Astrocyte (in vitro differentiated cells and primary cell): ENCODE results near the gene PXT1. TPM values are rescaled to one million over a fixed set of nuclear protein-coding genes. Genes with fewer than 3 reads are reported as not detected.

Source experiments
- DNase-seq: peaks from one replicate; pipeline ENCODE4 v3.0.0-alpha.2; 2010; ENCODE audit warnings: low read depth
- FAIRE-seq: peaks from 2 replicates; lab custom pipeline; 2011; peaks lifted over from hg19 to GRCh38; lab: Jason Lieb, UNC
- H2AFZ ChIP-seq: 2 replicates; pipeline ENCODE4 v1.6.0; 2012; ENCODE audit warnings: low read depth, low read length, inconsistent platforms
- H3K27ac ChIP-seq: 2 replicates; pipeline ENCODE4 v1.5.1; 2011; ENCODE audit warnings: low read depth, low read length, inconsistent platforms
- H3K27me3 ChIP-seq: 2 replicates; pipeline ENCODE4 v1.6.0; 2011; ENCODE audit warnings: low read length, inconsistent platforms; ENCODE audit not compliant: insufficient read depth
- H3K36me3 ChIP-seq: 2 replicates; pipeline ENCODE4 v1.5.1; 2011; ENCODE audit warnings: low read length, inconsistent platforms; ENCODE audit not compliant: insufficient read depth
- H3K4me1 ChIP-seq: 2 replicates; pipeline ENCODE4 v1.5.1; 2011; ENCODE audit warnings: low read length, inconsistent platforms; ENCODE audit not compliant: insufficient read depth
- H3K4me2 ChIP-seq: 2 replicates; pipeline ENCODE4 v1.6.0; 2012; ENCODE audit warnings: low read length, inconsistent platforms
- H3K4me3 ChIP-seq: 2 replicates; pipeline ENCODE4 v1.5.1; 2011; ENCODE audit warnings: low read depth, mild to moderate bottlenecking, low read length, inconsistent platforms; ENCODE audit not compliant: insufficient read depth
- H3K79me2 ChIP-seq: 2 replicates; pipeline ENCODE4 v1.6.0; 2012; ENCODE audit warnings: mild to moderate bottlenecking, low read length, inconsistent platforms; ENCODE audit not compliant: insufficient read depth
- H3K9ac ChIP-seq: 2 replicates; pipeline ENCODE4 v1.6.0; 2012; ENCODE audit warnings: mild to moderate bottlenecking, low read length, inconsistent platforms
- H3K9me3 ChIP-seq: 2 replicates; pipeline ENCODE4 v1.5.1; 2012; ENCODE audit warnings: low read depth, mild to moderate bottlenecking, low read length, inconsistent platforms; ENCODE audit not compliant: insufficient read depth
- H4K20me1 ChIP-seq: 2 replicates; pipeline ENCODE4 v1.6.0; 2012; ENCODE audit warnings: low read length, inconsistent platforms; ENCODE audit not compliant: insufficient read depth
- H3K27ac Mint-ChIP-seq: one replicate; pipeline ENCODE4 v1.8.0; 2021; ENCODE audit warnings: mild to moderate bottlenecking, mixed read lengths; ENCODE audit not compliant: unreplicated experiment
- H3K27me3 Mint-ChIP-seq: one replicate; pipeline ENCODE4 v1.8.0; 2021; ENCODE audit warnings: low read depth, mixed read lengths; ENCODE audit not compliant: unreplicated experiment
- H3K36me3 Mint-ChIP-seq: one replicate; pipeline ENCODE4 v1.8.0; 2021; ENCODE audit warnings: low read depth, mixed read lengths; ENCODE audit not compliant: unreplicated experiment
- H3K4me1 Mint-ChIP-seq: one replicate; pipeline ENCODE4 v1.8.0; 2021; ENCODE audit warnings: low read depth, mixed read lengths; ENCODE audit not compliant: unreplicated experiment
- H3K4me3 Mint-ChIP-seq: one replicate; pipeline ENCODE4 v1.8.0; 2021; ENCODE audit warnings: mild to moderate bottlenecking, moderate library complexity, mixed read lengths; ENCODE audit not compliant: unreplicated experiment
- H3K9me3 Mint-ChIP-seq: one replicate; pipeline ENCODE4 v1.8.0; 2021; ENCODE audit warnings: mild to moderate bottlenecking, mixed read lengths; ENCODE audit not compliant: unreplicated experiment
- CTCF ChIP-seq: IDR thresholded peaks from 2 replicates; pipeline ENCODE4 v1.5.1; 2011; ENCODE audit warnings: low read depth, mild to moderate bottlenecking, inconsistent platforms, low read length, moderate library complexity; ENCODE audit not compliant: insufficient read depth
- EZH2 ChIP-seq: IDR thresholded peaks from 2 replicates; pipeline ENCODE4 v1.6.1; 2012; ENCODE audit warnings: mild to moderate bottlenecking, low read length, inconsistent platforms; ENCODE audit not compliant: insufficient read depth
- total RNA-seq: library from RNA; stranded (reverse); gene quantifications from 2 replicates; pipeline ENCODE4 v1.2.1, GENCODE V29; 2021

Gene PXT1
- total RNA-seq, 1 donor from 2014 or later, result 0.09 TPM

DNA sequence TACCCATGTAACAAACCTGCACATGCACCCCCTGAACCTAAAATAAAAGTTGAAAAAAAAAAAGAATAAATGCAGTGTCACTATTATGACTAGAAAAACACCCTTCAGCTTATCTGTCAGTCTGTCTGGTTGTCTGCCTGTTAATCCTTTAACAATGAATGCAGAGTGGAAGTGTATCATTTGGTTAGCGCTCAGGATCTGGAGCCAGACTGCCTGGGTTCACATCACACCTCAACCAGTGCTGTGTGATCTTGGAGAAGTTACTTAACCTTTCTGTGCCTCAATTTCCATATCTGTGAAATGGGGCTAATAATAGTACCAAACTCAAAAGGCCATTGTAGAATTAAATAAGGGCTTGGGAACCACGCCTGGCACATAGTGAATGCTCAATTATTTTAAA lies 72.0 kb downstream of the PXT1 start:
- Histone ChIP-seq H3K9ac (no peak overlapping the region), H4K20me1 (no peaks in the 10 kb centered on the region), H3K79me2 (no peaks in the 10 kb centered on the region), H3K27me3 (peaks cover 7% of the 10 kb centered on the region), H3K4me1 (peaks cover 3% of the 10 kb centered on the region), H3K4me2 (no peak overlapping the region), H3K27ac (no peak overlapping the region), H3K9me3 (no peaks in the 10 kb centered on the region), H3K36me3 (no peaks in the 10 kb centered on the region), H2AFZ (no peak overlapping the region), H3K4me3 (no peak overlapping the region)
- peaks cover 6% of the 10 kb centered on the region for H3K4me1 Mint-ChIP-seq
- no peak for DNase-seq
- H3K9me3 Mint-ChIP-seq, result no peaks in the 10 kb centered on the region
- no peak overlapping the region for H3K27ac Mint-ChIP-seq
- no peak overlapping the region for H3K4me3 Mint-ChIP-seq
- H3K36me3 Mint-ChIP-seq, result peaks cover 6% of the 10 kb centered on the region
- peaks cover 30% of the 10 kb centered on the region for H3K27me3 Mint-ChIP-seq
- FAIRE-seq, result no peak
- TF ChIP-seq CTCF (no peak), EZH2 (no peak)

DNA sequence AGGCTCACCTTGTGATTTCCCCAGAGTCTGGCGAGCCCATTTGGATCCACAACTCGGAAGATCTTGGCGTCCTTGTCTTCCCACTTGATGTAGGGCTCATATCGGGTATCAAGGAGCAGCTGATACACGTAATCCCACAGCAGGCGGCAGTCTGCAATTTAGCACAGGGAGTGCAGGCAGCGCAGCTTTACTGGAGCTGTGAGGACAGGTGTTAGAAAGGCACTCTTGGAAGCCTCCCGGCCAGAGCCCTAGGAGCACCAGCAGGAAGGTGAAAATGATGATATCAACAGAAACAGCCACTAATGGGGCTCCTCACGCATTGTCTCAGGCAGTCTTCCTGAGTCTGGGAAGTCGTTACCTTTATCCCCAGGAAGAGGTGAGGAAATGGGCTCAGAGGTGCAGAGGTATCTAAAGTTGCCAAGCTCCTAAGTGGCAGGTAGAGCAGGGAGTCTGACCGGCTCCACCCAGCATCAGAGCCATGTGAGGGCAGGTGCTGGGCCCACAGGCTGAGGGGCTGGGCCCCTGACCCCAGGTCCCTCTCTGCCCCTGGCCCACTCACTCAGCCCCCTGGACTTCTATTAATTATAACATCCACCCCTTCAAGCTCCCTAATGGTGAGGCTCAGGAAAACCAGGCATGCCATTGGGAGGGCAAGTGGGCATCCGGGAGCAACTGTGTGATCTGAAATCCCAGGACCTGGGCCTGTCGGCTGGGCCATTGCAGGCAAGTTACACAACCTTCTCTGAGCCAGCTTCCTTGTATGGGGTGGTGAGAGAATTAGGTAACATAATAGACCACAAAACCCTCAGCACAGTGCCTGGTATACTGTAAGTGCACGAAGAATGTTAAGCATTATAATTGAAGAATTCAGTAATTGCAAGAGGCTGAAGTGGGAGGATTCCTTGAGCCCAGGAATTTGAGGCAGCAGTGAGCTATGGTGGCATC lies 73.5 kb downstream of the PXT1 start:
- Histone ChIP-seq H3K79me2 (no peaks in the 10 kb centered on the region), H3K4me2 (no peak overlapping the region), H4K20me1 (no peaks in the 10 kb centered on the region), H2AFZ (no peak overlapping the region), H3K9me3 (no peaks in the 10 kb centered on the region), H3K4me3 (no peak overlapping the region), H3K27me3 (peaks cover 3% of the 10 kb centered on the region), H3K27ac (no peak overlapping the region), H3K9ac (no peak overlapping the region), H3K4me1 (peaks cover 9% of the 10 kb centered on the region), H3K36me3 (no peaks in the 10 kb centered on the region)
- FAIRE-seq, result peak; percentile 45
- Mint-ChIP-seq H3K4me3 (no peak overlapping the region), H3K4me1 (peaks cover 8% of the 10 kb centered on the region), H3K36me3 (peaks cover 6% of the 10 kb centered on the region), H3K9me3 (no peaks in the 10 kb centered on the region), H3K27ac (peak overlapping the region; percentile 77), H3K27me3 (peaks cover 22% of the 10 kb centered on the region)
- DNase-seq, result peak; percentile 93
- TF ChIP-seq CTCF, result no peak
- TF ChIP-seq EZH2, result no peak

DNA sequence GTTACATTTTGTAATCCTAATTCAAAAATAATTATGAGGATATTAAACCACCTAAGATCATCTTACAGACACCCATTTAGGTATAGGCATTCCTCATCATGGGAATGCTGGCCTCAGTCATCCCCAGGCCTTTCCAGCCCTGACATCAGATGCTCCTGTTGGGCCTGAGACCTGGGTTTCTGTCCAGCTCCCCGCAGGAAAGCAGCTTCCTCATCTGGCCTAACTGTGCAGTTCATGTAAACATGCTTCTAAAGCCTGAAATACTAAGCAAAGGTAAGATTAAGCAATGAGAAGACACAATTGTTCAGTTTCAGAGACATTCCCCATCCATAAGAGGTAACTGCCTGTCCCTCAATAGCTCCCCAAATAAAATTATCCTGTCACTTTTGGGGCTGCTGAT lies 74.2 kb downstream of the PXT1 start:
- no peak for DNase-seq
- H3K9me3 Mint-ChIP-seq, result no peaks in the 10 kb centered on the region

More for the DNA sequence above, 74.2 kb downstream of the PXT1 start:
- no peak overlapping the region for H3K4me2 ChIP-seq
- no peaks in the 10 kb centered on the region for H3K9me3 ChIP-seq
- no peak overlapping the region for H2AFZ ChIP-seq
- H3K27ac Mint-ChIP-seq, result no peak overlapping the region
- TF ChIP-seq EZH2, result no peak
- TF ChIP-seq CTCF, result no peak
- H3K36me3 ChIP-seq, result no peaks in the 10 kb centered on the region
- H3K27ac ChIP-seq, result no peak overlapping the region
- no peaks in the 10 kb centered on the region for H3K79me2 ChIP-seq
- no peak overlapping the region for H3K9ac ChIP-seq
- peaks cover 8% of the 10 kb centered on the region for H3K4me1 Mint-ChIP-seq
- H3K4me1 ChIP-seq, result peaks cover 9% of the 10 kb centered on the region
- peaks cover 6% of the 10 kb centered on the region for H3K36me3 Mint-ChIP-seq
- H3K27me3 Mint-ChIP-seq, result peaks cover 22% of the 10 kb centered on the region
- H3K4me3 ChIP-seq, result no peak overlapping the region
- H3K27me3 ChIP-seq, result peaks cover 2% of the 10 kb centered on the region
- H4K20me1 ChIP-seq, result no peaks in the 10 kb centered on the region
- no peak for FAIRE-seq
- H3K4me3 Mint-ChIP-seq, result no peak overlapping the region
